Uterus (tissue), 2 donors: ENCODE data around the gene PCNX2.

Experiments used
- POLR2A ChIP-seq, 2 donors: fragments of 450-650 bp; IDR thresholded peaks; one replicate each; pipeline ENCODE4 v1.6.1; 2016; ENCODE audit warnings: antibody characterized with exemption in 2 of 2, mild to moderate bottlenecking in 1 of 2, moderate library complexity in 1 of 2
- TF ChIP-seq, protein P1 (sequence below), 4 experiments: fragments of 200-600 bp in 2 of 4; fragments of 450-650 bp in 2 of 4; sonication (generic) in 2 of 4; IDR thresholded peaks; one replicate each; pipeline ENCODE4 v1.5.1; 2016 to 2019; ENCODE audit warnings: antibody characterized with exemption in 4 of 4, mild to moderate bottlenecking in 2 of 4, moderate library complexity in 1 of 4

DNA sequence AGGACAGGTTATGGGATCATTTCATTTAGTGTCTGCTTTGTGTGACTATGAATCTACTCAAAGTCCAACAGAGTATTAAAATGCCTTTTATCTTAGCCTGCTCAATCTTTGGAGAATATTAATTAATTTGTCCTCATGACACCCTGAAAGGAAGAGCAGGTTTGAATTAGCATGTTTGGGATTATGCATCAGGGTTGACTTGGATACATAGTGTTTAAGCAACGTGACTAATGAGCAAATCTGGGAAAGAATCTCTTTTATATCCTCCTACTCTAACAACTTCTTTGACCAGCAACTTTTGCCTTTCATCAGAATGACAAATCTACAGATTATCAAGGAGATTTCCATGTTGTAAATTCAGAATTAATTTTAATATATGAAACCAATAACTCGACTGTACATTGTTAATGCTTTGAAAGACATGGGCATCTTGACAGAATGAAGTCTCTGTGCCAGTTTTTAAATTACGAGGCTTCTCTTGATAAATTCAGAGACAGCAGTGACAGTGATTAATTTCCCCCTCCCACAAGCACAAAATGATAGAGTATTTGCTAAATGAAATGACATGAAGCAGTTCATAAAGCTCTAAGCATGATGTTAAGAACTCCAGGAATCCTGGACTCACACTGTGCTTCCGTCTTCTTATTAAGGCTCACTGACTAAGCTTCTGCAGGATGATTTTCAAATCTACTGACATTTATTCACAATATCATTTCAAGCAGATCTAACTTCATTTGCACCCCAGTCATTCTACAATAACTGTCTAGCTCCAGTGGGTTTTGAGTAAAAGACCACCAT lies 156.5 kb downstream of the PCNX2 start:
- TF ChIP-seq, protein P1, sequence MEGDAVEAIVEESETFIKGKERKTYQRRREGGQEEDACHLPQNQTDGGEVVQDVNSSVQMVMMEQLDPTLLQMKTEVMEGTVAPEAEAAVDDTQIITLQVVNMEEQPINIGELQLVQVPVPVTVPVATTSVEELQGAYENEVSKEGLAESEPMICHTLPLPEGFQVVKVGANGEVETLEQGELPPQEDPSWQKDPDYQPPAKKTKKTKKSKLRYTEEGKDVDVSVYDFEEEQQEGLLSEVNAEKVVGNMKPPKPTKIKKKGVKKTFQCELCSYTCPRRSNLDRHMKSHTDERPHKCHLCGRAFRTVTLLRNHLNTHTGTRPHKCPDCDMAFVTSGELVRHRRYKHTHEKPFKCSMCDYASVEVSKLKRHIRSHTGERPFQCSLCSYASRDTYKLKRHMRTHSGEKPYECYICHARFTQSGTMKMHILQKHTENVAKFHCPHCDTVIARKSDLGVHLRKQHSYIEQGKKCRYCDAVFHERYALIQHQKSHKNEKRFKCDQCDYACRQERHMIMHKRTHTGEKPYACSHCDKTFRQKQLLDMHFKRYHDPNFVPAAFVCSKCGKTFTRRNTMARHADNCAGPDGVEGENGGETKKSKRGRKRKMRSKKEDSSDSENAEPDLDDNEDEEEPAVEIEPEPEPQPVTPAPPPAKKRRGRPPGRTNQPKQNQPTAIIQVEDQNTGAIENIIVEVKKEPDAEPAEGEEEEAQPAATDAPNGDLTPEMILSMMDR (IDR thresholded peaks at IDR 0.05): no peak
- TF ChIP-seq POLR2A (IDR thresholded peaks at IDR 0.05): no peak
